ENCODE measurements around the gene NUP205. TPM values are rescaled to one million over a fixed set of nuclear protein-coding genes. Genes with fewer than 3 reads are reported as not detected.

Gene NUP205
- total RNA-seq, 2 donors from 2014 or later, result 38.0 to 58.4 TPM

DNA sequence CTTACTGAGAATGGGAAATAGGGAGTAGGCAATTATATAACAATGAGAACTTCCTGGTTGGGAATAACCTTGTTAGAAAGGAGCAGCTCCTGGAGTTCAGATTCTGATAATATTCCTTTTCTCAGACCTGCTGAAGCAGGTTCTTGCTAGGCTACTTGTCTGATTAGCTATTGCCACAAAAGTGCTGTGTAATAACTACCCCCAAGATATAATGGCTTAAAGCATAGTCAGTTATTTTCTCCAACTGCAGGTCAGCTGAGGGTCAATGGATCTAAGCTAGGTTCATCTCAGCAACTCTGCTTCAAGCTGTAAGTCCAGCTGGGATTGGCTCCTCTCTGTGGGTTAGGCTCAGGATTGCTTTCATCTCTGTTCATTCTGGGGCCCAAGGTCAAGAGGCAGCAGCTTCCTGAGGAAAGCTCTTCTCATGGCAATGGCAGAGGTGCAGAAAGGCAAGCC, 38.5 kb upstream of the NUP205 start:
- no peak overlapping the region for H3K9ac ChIP-seq (ENCODE audit: low read depth in 2 of 2, low read length in 2 of 2)
- no peaks in the 10 kb centered on the region for H3K4me1 ChIP-seq
- no peak overlapping the region for H3K4me3 ChIP-seq
- DNase-seq, result no peak
- intact Hi-C loops (cut with DNase I), result no loop called here
- no peak overlapping the region for H3K27ac ChIP-seq
- TF ChIP-seq, protein P1, sequence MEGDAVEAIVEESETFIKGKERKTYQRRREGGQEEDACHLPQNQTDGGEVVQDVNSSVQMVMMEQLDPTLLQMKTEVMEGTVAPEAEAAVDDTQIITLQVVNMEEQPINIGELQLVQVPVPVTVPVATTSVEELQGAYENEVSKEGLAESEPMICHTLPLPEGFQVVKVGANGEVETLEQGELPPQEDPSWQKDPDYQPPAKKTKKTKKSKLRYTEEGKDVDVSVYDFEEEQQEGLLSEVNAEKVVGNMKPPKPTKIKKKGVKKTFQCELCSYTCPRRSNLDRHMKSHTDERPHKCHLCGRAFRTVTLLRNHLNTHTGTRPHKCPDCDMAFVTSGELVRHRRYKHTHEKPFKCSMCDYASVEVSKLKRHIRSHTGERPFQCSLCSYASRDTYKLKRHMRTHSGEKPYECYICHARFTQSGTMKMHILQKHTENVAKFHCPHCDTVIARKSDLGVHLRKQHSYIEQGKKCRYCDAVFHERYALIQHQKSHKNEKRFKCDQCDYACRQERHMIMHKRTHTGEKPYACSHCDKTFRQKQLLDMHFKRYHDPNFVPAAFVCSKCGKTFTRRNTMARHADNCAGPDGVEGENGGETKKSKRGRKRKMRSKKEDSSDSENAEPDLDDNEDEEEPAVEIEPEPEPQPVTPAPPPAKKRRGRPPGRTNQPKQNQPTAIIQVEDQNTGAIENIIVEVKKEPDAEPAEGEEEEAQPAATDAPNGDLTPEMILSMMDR (IDR thresholded peaks at IDR 0.05), result no peak
- no peaks in the 10 kb centered on the region for H3K9me3 ChIP-seq
- H3K36me3 ChIP-seq, result no peaks in the 10 kb centered on the region
- no peaks in the 10 kb centered on the region for H3K27me3 ChIP-seq

DNA sequence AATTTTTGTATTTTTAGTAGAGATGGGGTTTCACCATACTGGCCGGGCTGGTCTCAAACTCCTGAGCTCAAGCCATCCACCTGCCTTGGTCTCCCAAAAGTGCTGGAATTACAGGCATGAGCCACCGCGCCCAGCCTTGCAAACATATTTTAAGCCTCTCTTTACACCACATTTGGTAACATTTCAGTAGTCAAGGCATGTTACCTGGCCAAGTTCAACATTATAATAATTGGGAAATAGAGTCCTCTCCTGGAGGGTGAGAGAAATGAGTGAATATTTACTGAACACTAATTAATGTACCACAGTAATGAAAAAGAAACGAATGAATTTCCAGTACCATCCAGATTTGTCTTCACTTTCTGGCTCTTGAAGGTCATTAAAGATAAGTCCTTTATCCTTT, 37.8 kb upstream of the NUP205 start:
- intact Hi-C loops (cut with DNase I), result no loop called here
- DNase-seq, result no peak
- no peaks in the 10 kb centered on the region for H3K9me3 ChIP-seq
- no peaks in the 10 kb centered on the region for H3K4me1 ChIP-seq
- H3K27me3 ChIP-seq, result no peaks in the 10 kb centered on the region
- no peak overlapping the region for H3K9ac ChIP-seq (ENCODE audit: low read depth in 2 of 2, low read length in 2 of 2)
- TF ChIP-seq, protein P1 (IDR thresholded peaks at IDR 0.05), result no peak
- H3K27ac ChIP-seq, result no peak overlapping the region
- H3K4me3 ChIP-seq, result no peak overlapping the region
- no peaks in the 10 kb centered on the region for H3K36me3 ChIP-seq

DNA sequence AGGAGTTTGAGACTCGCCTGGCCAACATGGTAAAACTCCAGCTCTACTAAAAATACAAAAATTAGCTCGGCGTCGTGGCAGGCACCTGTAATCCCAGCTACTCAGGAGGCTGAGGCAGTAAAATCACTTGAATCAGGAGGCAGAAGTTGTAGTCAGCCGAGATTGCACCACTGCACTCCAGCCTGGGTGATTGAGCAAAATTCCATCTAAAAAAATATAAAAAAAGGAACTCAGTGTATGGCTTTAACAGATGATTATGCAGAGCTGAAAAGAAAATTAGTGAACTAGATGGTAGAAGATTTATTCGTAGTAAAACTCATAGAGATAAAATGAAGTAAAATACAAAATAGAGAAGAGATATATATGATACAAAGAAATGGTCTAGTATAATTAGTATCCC, 35.2 kb upstream of the NUP205 start:
- no peak overlapping the region for H3K27ac ChIP-seq
- no peaks in the 10 kb centered on the region for H3K27me3 ChIP-seq
- no peak overlapping the region for H3K9ac ChIP-seq (ENCODE audit: low read depth in 2 of 2, low read length in 2 of 2)
- H3K4me3 ChIP-seq, result no peak overlapping the region
- H3K36me3 ChIP-seq, result no peaks in the 10 kb centered on the region
- H3K9me3 ChIP-seq, result no peaks in the 10 kb centered on the region
- TF ChIP-seq, protein P1 (IDR thresholded peaks at IDR 0.05), result no peak
- no peak for DNase-seq
- intact Hi-C loops (cut with DNase I), result no loop called here
- H3K4me1 ChIP-seq, result no peaks in the 10 kb centered on the region

DNA sequence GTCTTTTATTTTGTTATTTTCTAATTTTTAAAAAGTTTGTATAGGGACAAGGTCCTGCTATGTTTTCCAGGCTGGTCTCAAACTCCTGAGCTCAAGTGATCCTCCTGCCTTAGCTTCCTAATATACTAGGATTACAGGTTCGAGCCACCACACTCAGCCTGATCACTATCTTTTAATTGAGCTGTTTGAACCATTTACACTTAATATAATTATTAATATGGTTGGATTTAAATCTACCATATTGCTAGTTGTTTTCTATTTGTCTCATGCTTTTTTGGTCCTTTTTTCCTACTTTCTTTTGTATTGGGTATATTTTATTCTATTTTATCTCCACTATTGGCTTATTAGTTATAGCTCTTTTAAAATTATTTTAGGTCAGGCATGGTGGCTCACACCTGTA, 34.6 kb upstream of the NUP205 start:
- Histone ChIP-seq H3K27me3 (no peaks in the 10 kb centered on the region), H3K4me3 (no peak overlapping the region), H3K4me1 (no peaks in the 10 kb centered on the region), H3K9ac (ENCODE audit: low read depth in 2 of 2, low read length in 2 of 2) (no peak overlapping the region), H3K9me3 (no peaks in the 10 kb centered on the region), H3K27ac (no peak overlapping the region), H3K36me3 (no peaks in the 10 kb centered on the region)
- DNase-seq, result no peak
- TF ChIP-seq, protein P1 (IDR thresholded peaks at IDR 0.05), result no peak
- intact Hi-C loops (cut with DNase I), result no loop called here

DNA sequence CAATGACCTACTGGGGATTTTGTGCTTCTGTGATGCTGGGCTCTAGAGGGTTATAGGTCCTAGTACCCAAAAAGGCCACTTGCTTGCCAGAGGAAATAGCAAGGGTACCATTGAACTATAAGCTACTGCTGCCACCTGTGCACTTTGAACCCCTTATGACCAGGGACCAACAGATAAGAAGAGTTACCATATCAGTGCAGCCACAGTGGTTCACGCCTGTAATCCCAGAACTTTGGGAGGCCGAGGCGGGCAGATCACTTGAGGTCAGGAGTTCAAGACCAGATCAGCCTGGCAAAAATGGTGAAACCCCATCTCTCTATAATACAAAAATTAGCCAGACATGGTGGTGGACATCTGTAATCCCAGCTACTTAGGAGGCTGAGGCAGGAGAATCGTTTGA, 32.3 kb upstream of the NUP205 start:
- Histone ChIP-seq H3K4me1 (no peaks in the 10 kb centered on the region), H3K9me3 (no peaks in the 10 kb centered on the region), H3K27ac (no peak overlapping the region), H3K9ac (ENCODE audit: low read depth in 2 of 2, low read length in 2 of 2) (no peak overlapping the region), H3K4me3 (no peak overlapping the region), H3K36me3 (no peaks in the 10 kb centered on the region), H3K27me3 (no peaks in the 10 kb centered on the region)
- TF ChIP-seq, protein P1 (IDR thresholded peaks at IDR 0.05), result no peak
- intact Hi-C loops (cut with DNase I), result no loop called here
- DNase-seq, result no peak

DNA sequence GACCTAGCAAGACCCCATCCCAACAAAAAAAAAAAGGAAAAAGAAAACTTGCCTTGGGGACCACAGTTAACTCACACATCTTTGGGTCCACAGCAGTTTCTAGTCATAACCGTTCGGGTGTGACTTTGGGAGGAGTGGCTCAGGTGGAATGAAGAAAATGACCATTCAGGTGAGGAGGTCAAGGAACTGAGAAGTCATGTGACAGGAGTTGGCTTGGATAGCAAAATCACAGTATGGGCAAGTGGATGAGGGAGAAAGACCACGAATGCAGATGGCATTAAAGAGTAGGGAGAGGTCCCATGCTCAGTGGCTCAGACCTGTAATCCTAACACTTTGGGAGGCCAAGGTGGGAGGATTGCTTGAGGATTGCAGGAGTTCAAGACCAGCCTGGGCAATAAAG, 30.7 kb upstream of the NUP205 start:
- Histone ChIP-seq H3K9me3 (no peaks in the 10 kb centered on the region), H3K36me3 (no peaks in the 10 kb centered on the region), H3K4me3 (no peak overlapping the region), H3K4me1 (no peaks in the 10 kb centered on the region), H3K27ac (no peak overlapping the region), H3K9ac (ENCODE audit: low read depth in 2 of 2, low read length in 2 of 2) (no peak overlapping the region), H3K27me3 (no peaks in the 10 kb centered on the region)
- DNase-seq, result no peak
- TF ChIP-seq, protein P1 (IDR thresholded peaks at IDR 0.05), result no peak
- intact Hi-C loops (cut with DNase I), result no loop called here
